K562 (cell line): ENCODE results near the gene CARM1. TPM values are rescaled to one million over a fixed set of nuclear protein-coding genes. Genes with fewer than 3 reads are reported as not detected.

Experiments used
- CHD7 ChIP-seq: fragments of 200-600 bp; sonication (generic); IDR thresholded peaks from one replicate; pipeline ENCODE4 v1.6.1; 2012; ENCODE audit warnings: mild to moderate bottlenecking, low read depth, low read length, inconsistent platforms
- POLR2A ChIP-seq: fragments of 450-650 bp; conservative IDR thresholded peaks from 2 replicates; pipeline ENCODE4 v1.6.1; 2016
- SREBF1 ChIP-seq: fragments of 150-350 bp; IDR thresholded peaks from 2 replicates; pipeline ENCODE4 v1.6.1; 2014; ENCODE audit warnings: antibody characterized with exemption, low read depth, low read length, borderline replicate concordance
- ZNF212 ChIP-seq: fragments of 450-650 bp; formaldehyde crosslinking; IDR thresholded peaks from 2 replicates; pipeline ENCODE4 v1.4.0; 2020; ENCODE audit warnings: mild to moderate bottlenecking
- polyA plus RNA-seq, 8 experiments: library from polyadenylated mRNA; depleted of rRNA in 4 of 8; stranded (reverse) in 5 of 8; unstranded in 3 of 8; fragments of >200 nt; fragmentation: Nextera tagmentation in 2 of 8; fragmentation: Illumina TruSeq in 1 of 8; extraction: Ambion mirVana in 2 of 8; extraction: Trizol in 1 of 8; gene quantifications; 2 replicates each; pipeline versions ENCODE4 v1.2.1 to v1.2.3, GENCODE V29; 2011 to 2014; ENCODE audit warnings: inconsistent platforms in 1 of 8, missing spikeins in 1 of 8
- total RNA-seq, 7 experiments: library from RNA; depleted of rRNA in 6 of 7; stranded (reverse); fragments of >200 nt in 6 of 7; fragmentation: Illumina TruSeq in 2 of 7; extraction: Trizol in 2 of 7; gene quantifications; 2 replicates each; pipeline versions ENCODE4 v1.2.1 to v1.2.3, GENCODE V29; 2011 to 2021; ENCODE audit warnings: low replicate concordance in 1 of 7

Gene CARM1
- total and polyA plus RNA-seq, 9 of the 15 experiments (the other 6 are each of a cell fraction or from before 2014, with no cell fraction given) = 0.36 to 86.0 (median 29.7) TPM

- TF ChIP-seq CHD7 = no peak
- TF ChIP-seq SREBF1 = no peak
- no peak for TF ChIP-seq ZNF212 (CRISPR knock-in tag)
- peak; percentile 59; the same call in 1 of the 2 replicates for TF ChIP-seq POLR2A
Observed at GRCh38 chr19:10838377-10838776, 33.0 kb upstream of the CARM1 start (continued).
